Uterus (tissue), 2 donors: ENCODE measurements around the gene KNSTRN.

ENCODE experiments used
- POLR2A ChIP-seq, 2 donors: fragments of 450-650 bp; IDR thresholded peaks; one replicate each; pipeline ENCODE4 v1.6.1; 2016; ENCODE audit warnings: antibody characterized with exemption in 2 of 2, mild to moderate bottlenecking in 1 of 2, moderate library complexity in 1 of 2
- TF ChIP-seq, protein P1 (sequence below), 4 experiments: fragments of 200-600 bp in 2 of 4; fragments of 450-650 bp in 2 of 4; sonication (generic) in 2 of 4; IDR thresholded peaks; one replicate each; pipeline ENCODE4 v1.5.1; 2016 to 2019; ENCODE audit warnings: antibody characterized with exemption in 4 of 4, mild to moderate bottlenecking in 2 of 4, moderate library complexity in 1 of 4

DNA sequence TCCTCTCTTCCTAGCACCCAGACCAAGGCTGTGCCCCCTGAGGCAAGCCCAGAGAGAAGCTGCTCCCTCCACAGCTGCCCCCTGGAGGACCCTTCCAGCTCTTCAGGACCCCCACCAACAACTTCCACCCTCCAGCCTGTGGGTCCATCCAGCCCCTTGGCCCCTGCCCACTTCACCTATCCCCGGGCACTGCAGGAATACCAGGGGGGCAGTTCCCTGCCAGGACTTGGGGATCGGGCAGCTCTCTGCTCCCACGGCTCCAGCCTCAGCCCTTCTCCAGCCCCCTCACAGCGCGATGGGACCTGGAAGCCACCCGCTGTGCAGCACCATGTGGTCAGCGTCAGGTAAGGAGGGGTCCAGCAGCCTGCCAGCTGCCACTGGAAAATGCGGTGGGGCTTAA, 18.9 kb upstream of the KNSTRN start:
- TF ChIP-seq, protein P1, sequence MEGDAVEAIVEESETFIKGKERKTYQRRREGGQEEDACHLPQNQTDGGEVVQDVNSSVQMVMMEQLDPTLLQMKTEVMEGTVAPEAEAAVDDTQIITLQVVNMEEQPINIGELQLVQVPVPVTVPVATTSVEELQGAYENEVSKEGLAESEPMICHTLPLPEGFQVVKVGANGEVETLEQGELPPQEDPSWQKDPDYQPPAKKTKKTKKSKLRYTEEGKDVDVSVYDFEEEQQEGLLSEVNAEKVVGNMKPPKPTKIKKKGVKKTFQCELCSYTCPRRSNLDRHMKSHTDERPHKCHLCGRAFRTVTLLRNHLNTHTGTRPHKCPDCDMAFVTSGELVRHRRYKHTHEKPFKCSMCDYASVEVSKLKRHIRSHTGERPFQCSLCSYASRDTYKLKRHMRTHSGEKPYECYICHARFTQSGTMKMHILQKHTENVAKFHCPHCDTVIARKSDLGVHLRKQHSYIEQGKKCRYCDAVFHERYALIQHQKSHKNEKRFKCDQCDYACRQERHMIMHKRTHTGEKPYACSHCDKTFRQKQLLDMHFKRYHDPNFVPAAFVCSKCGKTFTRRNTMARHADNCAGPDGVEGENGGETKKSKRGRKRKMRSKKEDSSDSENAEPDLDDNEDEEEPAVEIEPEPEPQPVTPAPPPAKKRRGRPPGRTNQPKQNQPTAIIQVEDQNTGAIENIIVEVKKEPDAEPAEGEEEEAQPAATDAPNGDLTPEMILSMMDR (IDR thresholded peaks at IDR 0.05) = no peak
- no peak for TF ChIP-seq POLR2A (IDR thresholded peaks at IDR 0.05)
